A673 (cell line): ENCODE measurements around the gene DYDC2. TPM values are rescaled to one million over a fixed set of nuclear protein-coding genes. Genes with fewer than 3 reads are reported as not detected.

ENCODE experiments used
- BruUV-seq: library from RNA; stranded (reverse); fragments of 400-500 nt; replicated peaks from 2 replicates; lab custom pipeline; 2021; lab: Mats Ljungman, UMichigan
- CTCF ChIA-PET: fragments of 300-600 bp; sonication (Branson Sonifier 250); formaldehyde crosslinking; loops from one replicate; lab custom pipeline; 2022; ENCODE audit warnings: antibody characterized with exemption; lab: Charles Lee
- POLR2A ChIA-PET: fragments of 300-600 bp; sonication (Branson Sonifier 250); formaldehyde crosslinking; loops from one replicate; lab custom pipeline; 2022; ENCODE audit warnings: antibody characterized with exemption; ENCODE audit not compliant: low non-redundant PET; lab: Charles Lee
- DNase-seq: peaks from one replicate; pipeline ENCODE4 v3.0.0-alpha.2; 2015; ENCODE audit warnings: low spot score
- H3K27ac ChIP-seq: fragments of 200-600 bp; sonication (generic); 2 replicates; pipeline ENCODE4 v1.5.1; 2016; ENCODE audit warnings: mixed run types, low read depth, mild to moderate bottlenecking, mixed read lengths, antibody characterized with exemption, low read length; ENCODE audit not compliant: poor library complexity, severe bottlenecking
- H3K27me3 ChIP-seq: fragments of 200-600 bp; sonication (generic); replicated peaks from 2 replicates; pipeline ENCODE4 v1.6.1; 2017; ENCODE audit warnings: mixed run types, low read depth, mild to moderate bottlenecking, mixed read lengths, antibody characterized with exemption, low read length; ENCODE audit not compliant: insufficient read depth, poor library complexity
- H3K36me3 ChIP-seq: fragments of 200-600 bp; sonication (generic); 2 replicates; pipeline ENCODE4 v1.6.1; 2016; ENCODE audit warnings: mixed run types, mild to moderate bottlenecking, mixed read lengths, antibody characterized with exemption, low read length; ENCODE audit not compliant: insufficient read depth, poor library complexity, severe bottlenecking
- H3K4me1 ChIP-seq: fragments of 200-600 bp; sonication (generic); 2 replicates; pipeline ENCODE4 v1.6.1; 2017; ENCODE audit warnings: mixed run types, mild to moderate bottlenecking, mixed read lengths, antibody characterized with exemption, low read length; ENCODE audit not compliant: insufficient read depth, poor library complexity, severe bottlenecking
- H3K4me3 ChIP-seq: fragments of 200-600 bp; sonication (generic); 2 replicates; pipeline ENCODE4 v1.5.1; 2016; ENCODE audit warnings: low read depth, mixed run types, mild to moderate bottlenecking, mixed read lengths, low read length; ENCODE audit not compliant: poor library complexity, severe bottlenecking
- H3K9me3 ChIP-seq: fragments of 200-600 bp; sonication (generic); 2 replicates; pipeline ENCODE4 v1.6.1; 2016; ENCODE audit warnings: mixed run types, low read depth, mild to moderate bottlenecking, mixed read lengths, antibody characterized with exemption, low read length; ENCODE audit not compliant: poor library complexity, severe bottlenecking
- CTCF ChIP-seq: fragments of 300-800, 200-600 bp; sonication (generic); conservative IDR thresholded peaks from 2 replicates; pipeline ENCODE4 v1.5.1; 2017; ENCODE audit warnings: low read depth, mild to moderate bottlenecking, antibody characterized with exemption, low read length, moderate library complexity, mixed read lengths
- EZH2 ChIP-seq: fragments of 200-600 bp; sonication (generic); IDR thresholded peaks from 2 replicates; pipeline ENCODE4 v1.6.1; 2017; ENCODE audit warnings: borderline replicate concordance, low read depth, mild to moderate bottlenecking, mixed read lengths, antibody characterized with exemption, low read length; ENCODE audit not compliant: poor library complexity, severe bottlenecking
- intact Hi-C: fragments of 100-400 bp; cut with micrococcal nuclease; formaldehyde crosslinking; loops from one replicate; pipeline ENCODE4 v1.10.0; 2022; ENCODE audit not compliant: unreplicated experiment
- total RNA-seq: library from RNA; stranded (reverse); gene quantifications from 2 replicates; pipeline ENCODE4 v1.2.3, GENCODE V29; 2021

Gene DYDC2
- total RNA-seq, 1 experiment from 2014 or later: not detected

- Histone ChIP-seq H3K4me3 (no peak overlapping the region), H3K36me3 (no peaks in the 10 kb centered on the region), H3K27ac (no peak overlapping the region), H3K27me3 (no peaks in the 10 kb centered on the region), H3K9me3 (no peaks in the 10 kb centered on the region), H3K4me1 (peaks cover 4% of the 10 kb centered on the region)
- no peak for TF ChIP-seq EZH2
- TF ChIP-seq CTCF: no peak
- intact Hi-C loops: no loop called here
- ChIA-PET CTCF (no interaction called here), POLR2A (no interaction called here)
- no TSS peak for BruUV-seq
- DNase-seq: no peak
Measured at GRCh38 chr10:80324891-80325364, 31.7 kb upstream of the DYDC2 start.

DNA sequence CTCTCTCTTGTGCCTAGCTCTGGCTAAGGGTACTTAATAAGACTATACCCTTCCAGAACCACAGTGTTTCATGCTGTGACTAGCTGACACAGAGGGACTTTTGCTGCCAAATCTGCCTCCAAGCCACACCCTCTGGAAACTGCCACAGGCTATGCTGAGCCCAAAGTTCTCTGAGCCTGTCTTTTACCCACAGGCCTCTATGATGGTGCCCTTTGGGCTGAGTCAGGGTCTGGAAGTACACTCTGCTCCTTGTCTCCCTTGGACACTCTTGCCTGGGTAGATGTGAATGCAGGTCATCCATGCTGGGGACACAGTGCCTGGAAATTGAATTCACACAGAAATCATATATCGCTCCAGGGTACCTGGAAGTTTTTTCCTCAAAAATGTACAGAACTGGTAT lies 22.6 kb upstream of the DYDC2 start:
- ChIA-PET CTCF (no interaction called here), POLR2A (no interaction called here)
- intact Hi-C loops: no loop called here
- H3K36me3 ChIP-seq: no peaks in the 10 kb centered on the region
- no TSS peak for BruUV-seq
- no peak overlapping the region for H3K4me3 ChIP-seq
- no peak for DNase-seq
- H3K27me3 ChIP-seq: no peaks in the 10 kb centered on the region
- TF ChIP-seq EZH2 (no peak), CTCF (no peak)
- no peaks in the 10 kb centered on the region for H3K4me1 ChIP-seq
- no peaks in the 10 kb centered on the region for H3K9me3 ChIP-seq
- H3K27ac ChIP-seq: no peak overlapping the region

DNA sequence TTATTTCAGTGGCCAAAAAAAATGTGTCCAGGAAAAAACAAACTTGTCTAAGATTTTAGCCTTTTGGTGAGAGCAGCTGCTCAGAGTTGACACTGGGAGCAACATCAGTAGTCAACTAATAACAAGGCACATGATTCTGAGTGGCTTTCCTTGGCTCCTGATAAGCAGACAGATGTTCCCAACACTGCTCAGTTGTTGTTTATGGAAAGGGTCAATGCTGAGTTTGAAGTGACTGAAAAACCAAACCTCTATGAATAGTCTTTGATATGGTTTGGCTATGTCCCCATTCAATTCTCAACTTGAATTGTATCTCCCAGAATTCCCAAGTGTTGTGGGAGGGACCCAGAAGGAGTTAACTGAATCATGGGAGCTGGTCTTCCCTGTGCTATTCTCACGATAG lies 12.3 kb upstream of the DYDC2 start:
- POLR2A ChIA-PET: no interaction called here
- BruUV-seq: no TSS peak
- no peaks in the 10 kb centered on the region for H3K4me1 ChIP-seq
- H3K9me3 ChIP-seq: no peaks in the 10 kb centered on the region
- CTCF ChIA-PET: no interaction called here
- no peak overlapping the region for H3K27ac ChIP-seq
- TF ChIP-seq EZH2 (no peak), CTCF (no peak)
- H3K4me3 ChIP-seq: no peak overlapping the region
- intact Hi-C loops: no loop called here
- DNase-seq: no peak
- no peaks in the 10 kb centered on the region for H3K27me3 ChIP-seq
- no peaks in the 10 kb centered on the region for H3K36me3 ChIP-seq
